Stimulated activated CD8-positive, alpha-beta memory T cell treated with anti-CD3 and anti-CD28 coated beads, Interleukin-15, amount 100 ng/mL, for 4 hours (primary cell): Measurements from ENCODE around the gene ANXA1.

Experiments used
- DNase-seq, 2 donors: peaks; one replicate each; pipeline ENCODE4 v3.0.0-alpha.2; 2020; ENCODE audit warnings: low read depth in 2 of 2

The ANXA1 gene

GRCh38 chr9:73138516-73138915 is 13.1 kb upstream of the ANXA1 start:
- no peak for DNase-seq

GRCh38 chr9:73141282-73141681 is 10.4 kb upstream of the ANXA1 start:
- DNase-seq, result no peak

- DNase-seq, result no peak
These were observed 7.8 kb upstream of the ANXA1 start for GRCh38 chr9:73143711-73144328.

- no peak for DNase-seq
These were observed 5.4 kb upstream of the ANXA1 start for GRCh38 chr9:73146111-73146815.

- no peak for DNase-seq
These were observed 3.2 kb upstream of the ANXA1 start for GRCh38 chr9:73148447-73148937.

- DNase-seq, result no peak
These were observed 2.1 kb upstream of the ANXA1 start for GRCh38 chr9:73149371-73150067.

GRCh38 chr9:73152543-73152844 is 829 bp downstream of the ANXA1 start:
- no peak for DNase-seq

GRCh38 chr9:73152953-73153352 is 1.3 kb downstream of the ANXA1 start:
- no peak for DNase-seq

- no peak for DNase-seq
These were observed 2.1 kb downstream of the ANXA1 start for GRCh38 chr9:73153793-73154227.

GRCh38 chr9:73154271-73154670 is 2.6 kb downstream of the ANXA1 start:
- DNase-seq, result no peak

GRCh38 chr9:73154722-73155121 is 3.1 kb downstream of the ANXA1 start:
- no peak for DNase-seq

GRCh38 chr9:73155377-73155776 is 3.7 kb downstream of the ANXA1 start:
- DNase-seq, result no peak

GRCh38 chr9:73155968-73156864 is 4.6 kb downstream of the ANXA1 start:
- no peak for DNase-seq

- no peak for DNase-seq
These were observed 5.2 kb downstream of the ANXA1 start for GRCh38 chr9:73156865-73157187.

GRCh38 chr9:73157811-73158210 is 6.1 kb downstream of the ANXA1 start:
- no peak for DNase-seq

GRCh38 chr9:73158723-73159122 is 7.1 kb downstream of the ANXA1 start:
- DNase-seq, result no peak

GRCh38 chr9:73160868-73161267 is 9.2 kb downstream of the ANXA1 start:
- no peak for DNase-seq

GRCh38 chr9:73162987-73163768 is 11.5 kb downstream of the ANXA1 start:
- no peak for DNase-seq

- no peak for DNase-seq
These were observed 14.2 kb downstream of the ANXA1 start for GRCh38 chr9:73165911-73166310.

GRCh38 chr9:73166468-73166867 is 14.8 kb downstream of the ANXA1 start:
- DNase-seq, result no peak

- no peak for DNase-seq
These were observed 15.9 kb downstream of the ANXA1 start for GRCh38 chr9:73167614-73168013.
